ENCODE measurements around the gene DBF4. TPM values are rescaled to one million over a fixed set of nuclear protein-coding genes. Genes with fewer than 3 reads are reported as not detected.

Gene DBF4
- total and polyA plus RNA-seq, 10 of the 15 experiments (the other 5 are each of a cell fraction or from before 2014, with no cell fraction given), result 29.3 to 89.8 (median 62.4) TPM

DNA sequence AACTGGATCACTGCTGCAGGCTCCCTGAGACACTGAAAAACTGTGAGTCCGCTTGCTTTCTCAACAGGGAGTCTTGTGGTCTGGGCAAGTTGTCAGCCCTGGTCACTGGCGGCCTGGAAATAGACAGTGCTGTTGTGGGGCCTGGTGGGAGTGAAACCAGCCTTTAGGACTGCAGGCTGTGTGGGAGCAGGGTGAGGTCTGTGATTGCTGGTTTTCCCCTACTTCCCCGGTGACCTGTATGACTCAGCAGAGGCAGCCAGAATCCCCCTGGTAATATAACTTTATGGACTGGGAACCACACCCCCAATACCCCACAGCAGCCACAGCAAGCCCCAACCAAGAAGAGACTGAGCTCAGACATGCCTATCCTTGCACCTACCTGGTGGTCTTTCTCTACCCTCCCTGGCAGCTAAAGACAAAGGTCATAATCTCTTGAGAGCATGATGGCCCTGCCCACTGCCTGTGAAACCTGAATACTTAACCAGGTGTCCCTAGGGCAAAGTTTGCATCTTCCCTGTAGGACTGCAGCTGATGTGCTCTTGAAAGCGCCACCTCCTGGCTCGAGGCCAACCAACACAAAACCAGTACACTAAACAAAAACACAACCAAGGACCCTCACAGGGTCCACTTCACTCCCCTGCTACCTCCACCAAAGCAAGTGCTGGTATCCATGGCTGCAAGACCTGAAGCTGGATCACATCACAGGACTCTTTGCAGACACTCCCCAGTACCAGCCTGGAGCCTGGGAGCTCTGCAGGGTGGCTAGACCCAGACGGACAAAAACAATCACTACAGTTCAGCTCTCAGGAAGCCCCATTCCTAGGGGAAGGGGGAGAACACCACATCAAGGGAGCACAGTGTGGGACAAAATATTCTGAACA, 50.5 kb downstream of the DBF4 start (continued):
- TF ChIP-seq ZNF274 (IDR thresholded peaks at IDR 0.05; ENCODE audit: insufficient read depth, insufficient read length), result no peak
- no peak; the same call in 1 of the 2 replicates for TF ChIP-seq ZSCAN29 (IDR thresholded peaks at IDR 0.05)
- no peak for TF ChIP-seq EZH2 (IDR thresholded peaks at IDR 0.05; ENCODE audit: borderline replicate concordance, control insufficient read depth, low read depth, low read length)
- no peak for TF ChIP-seq NR2C2 (IDR thresholded peaks at IDR 0.05; ENCODE audit: borderline replicate concordance, control insufficient read depth, insufficient read length, low read depth)
- TF ChIP-seq LARP7 (IDR thresholded peaks at IDR 0.05), result peak; percentile 43
- TF ChIP-seq MYB (IDR thresholded peaks at IDR 0.05; ENCODE audit: borderline replicate concordance, low read depth, low read length), result 0 out of 2 replicates have a peak, but pooled peaks have one; percentile 15
- TF ChIP-seq ZNF622 (IDR thresholded peaks at IDR 0.05), result no peak
- no peak for TF ChIP-seq NR2C1 (IDR thresholded peaks at IDR 0.05)
- TF ChIP-seq ASH2L (IDR thresholded peaks at IDR 0.05; ENCODE audit: borderline replicate concordance, low read depth), result no peak
- TF ChIP-seq SIN3A (IDR thresholded peaks at IDR 0.05; ENCODE audit: low read depth, low read length), result no peak
- TF ChIP-seq, protein P1, sequence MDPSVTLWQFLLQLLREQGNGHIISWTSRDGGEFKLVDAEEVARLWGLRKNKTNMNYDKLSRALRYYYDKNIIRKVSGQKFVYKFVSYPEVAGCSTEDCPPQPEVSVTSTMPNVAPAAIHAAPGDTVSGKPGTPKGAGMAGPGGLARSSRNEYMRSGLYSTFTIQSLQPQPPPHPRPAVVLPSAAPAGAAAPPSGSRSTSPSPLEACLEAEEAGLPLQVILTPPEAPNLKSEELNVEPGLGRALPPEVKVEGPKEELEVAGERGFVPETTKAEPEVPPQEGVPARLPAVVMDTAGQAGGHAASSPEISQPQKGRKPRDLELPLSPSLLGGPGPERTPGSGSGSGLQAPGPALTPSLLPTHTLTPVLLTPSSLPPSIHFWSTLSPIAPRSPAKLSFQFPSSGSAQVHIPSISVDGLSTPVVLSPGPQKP (IDR thresholded peaks at IDR 0.05; ENCODE audit: low read depth, low read length), result no peak
- TF ChIP-seq MXI1 (IDR thresholded peaks at IDR 0.05; ENCODE audit: low read depth, low read length), result no peak
- TF ChIP-seq POLR2AphosphoS2 (IDR thresholded peaks at IDR 0.05; ENCODE audit: low read depth, low read length), result peak; percentile 43; the same call in 1 of the 2 replicates
- TF ChIP-seq BHLHE40 (IDR thresholded peaks at IDR 0.05; ENCODE audit: borderline replicate concordance in 1 of 2, low read depth in 2 of 2, low read length in 1 of 2), result peak; percentile 40 to 66; a peak in 2 of 4 replicates
- no peak for TF ChIP-seq RCOR1 (conservative IDR thresholded peaks at IDR 0.05; ENCODE audit: low read depth, low read length)
- no peak for TF ChIP-seq CHD1 (IDR thresholded peaks at IDR 0.05; ENCODE audit: low read depth, low read length)
- no peak for TF ChIP-seq KLF5 (IDR thresholded peaks at IDR 0.05; ENCODE audit: partially characterized antibody)
- TF ChIP-seq, protein P2, sequence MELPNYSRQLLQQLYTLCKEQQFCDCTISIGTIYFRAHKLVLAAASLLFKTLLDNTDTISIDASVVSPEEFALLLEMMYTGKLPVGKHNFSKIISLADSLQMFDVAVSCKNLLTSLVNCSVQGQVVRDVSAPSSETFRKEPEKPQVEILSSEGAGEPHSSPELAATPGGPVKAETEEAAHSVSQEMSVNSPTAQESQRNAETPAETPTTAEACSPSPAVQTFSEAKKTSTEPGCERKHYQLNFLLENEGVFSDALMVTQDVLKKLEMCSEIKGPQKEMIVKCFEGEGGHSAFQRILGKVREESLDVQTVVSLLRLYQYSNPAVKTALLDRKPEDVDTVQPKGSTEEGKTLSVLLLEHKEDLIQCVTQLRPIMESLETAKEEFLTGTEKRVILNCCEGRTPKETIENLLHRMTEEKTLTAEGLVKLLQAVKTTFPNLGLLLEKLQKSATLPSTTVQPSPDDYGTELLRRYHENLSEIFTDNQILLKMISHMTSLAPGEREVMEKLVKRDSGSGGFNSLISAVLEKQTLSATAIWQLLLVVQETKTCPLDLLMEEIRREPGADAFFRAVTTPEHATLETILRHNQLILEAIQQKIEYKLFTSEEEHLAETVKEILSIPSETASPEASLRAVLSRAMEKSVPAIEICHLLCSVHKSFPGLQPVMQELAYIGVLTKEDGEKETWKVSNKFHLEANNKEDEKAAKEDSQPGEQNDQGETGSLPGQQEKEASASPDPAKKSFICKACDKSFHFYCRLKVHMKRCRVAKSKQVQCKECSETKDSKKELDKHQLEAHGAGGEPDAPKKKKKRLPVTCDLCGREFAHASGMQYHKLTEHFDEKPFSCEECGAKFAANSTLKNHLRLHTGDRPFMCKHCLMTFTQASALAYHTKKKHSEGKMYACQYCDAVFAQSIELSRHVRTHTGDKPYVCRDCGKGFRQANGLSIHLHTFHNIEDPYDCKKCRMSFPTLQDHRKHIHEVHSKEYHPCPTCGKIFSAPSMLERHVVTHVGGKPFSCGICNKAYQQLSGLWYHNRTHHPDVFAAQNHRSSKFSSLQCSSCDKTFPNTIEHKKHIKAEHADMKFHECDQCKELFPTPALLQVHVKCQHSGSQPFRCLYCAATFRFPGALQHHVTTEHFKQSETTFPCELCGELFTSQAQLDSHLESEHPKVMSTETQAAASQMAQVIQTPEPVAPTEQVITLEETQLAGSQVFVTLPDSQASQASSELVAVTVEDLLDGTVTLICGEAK (IDR thresholded peaks at IDR 0.05; ENCODE audit: borderline replicate concordance), result no peak
- TF ChIP-seq SREBF2 (IDR thresholded peaks at IDR 0.05; ENCODE audit: low read length), result no peak
- TF ChIP-seq POLR2AphosphoS5 (IDR thresholded peaks at IDR 0.05; ENCODE audit: low read length), result peak; percentile 97
- TF ChIP-seq, protein P3, sequence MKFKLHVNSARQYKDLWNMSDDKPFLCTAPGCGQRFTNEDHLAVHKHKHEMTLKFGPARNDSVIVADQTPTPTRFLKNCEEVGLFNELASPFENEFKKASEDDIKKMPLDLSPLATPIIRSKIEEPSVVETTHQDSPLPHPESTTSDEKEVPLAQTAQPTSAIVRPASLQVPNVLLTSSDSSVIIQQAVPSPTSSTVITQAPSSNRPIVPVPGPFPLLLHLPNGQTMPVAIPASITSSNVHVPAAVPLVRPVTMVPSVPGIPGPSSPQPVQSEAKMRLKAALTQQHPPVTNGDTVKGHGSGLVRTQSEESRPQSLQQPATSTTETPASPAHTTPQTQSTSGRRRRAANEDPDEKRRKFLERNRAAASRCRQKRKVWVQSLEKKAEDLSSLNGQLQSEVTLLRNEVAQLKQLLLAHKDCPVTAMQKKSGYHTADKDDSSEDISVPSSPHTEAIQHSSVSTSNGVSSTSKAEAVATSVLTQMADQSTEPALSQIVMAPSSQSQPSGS (IDR thresholded peaks at IDR 0.05; ENCODE audit: low read length), result peak; percentile 89
- TF ChIP-seq YBX1 (IDR thresholded peaks at IDR 0.05), result peak; percentile 66; the same call in 1 of the 2 replicates
- peak; percentile 86 for TF ChIP-seq MTA2 (IDR thresholded peaks at IDR 0.05; ENCODE audit: low read depth)
- TF ChIP-seq SRF (IDR thresholded peaks at IDR 0.05; ENCODE audit: low read depth in 2 of 2, low read length in 2 of 2), result no peak
- no peak for TF ChIP-seq KAT2A (conservative IDR thresholded peaks at IDR 0.05; ENCODE audit: control insufficient read depth, low read depth, low read length)

All from GM12878 (cell line).